A673 (cell line): ENCODE measurements around the gene EBP. TPM values are rescaled to one million over a fixed set of nuclear protein-coding genes. Genes with fewer than 3 reads are reported as not detected.

ENCODE experiments used
- BruUV-seq: library from RNA; stranded (reverse); fragments of 400-500 nt; replicated peaks from 2 replicates; lab custom pipeline; 2021; lab: Mats Ljungman, UMichigan
- CTCF ChIA-PET: fragments of 300-600 bp; sonication (Branson Sonifier 250); formaldehyde crosslinking; loops from one replicate; lab custom pipeline; 2022; ENCODE audit warnings: antibody characterized with exemption; lab: Charles Lee
- POLR2A ChIA-PET: fragments of 300-600 bp; sonication (Branson Sonifier 250); formaldehyde crosslinking; loops from one replicate; lab custom pipeline; 2022; ENCODE audit warnings: antibody characterized with exemption; ENCODE audit not compliant: low non-redundant PET; lab: Charles Lee
- DNase-seq: peaks from one replicate; pipeline ENCODE4 v3.0.0-alpha.2; 2015; ENCODE audit warnings: low spot score
- H3K27ac ChIP-seq: fragments of 200-600 bp; sonication (generic); 2 replicates; pipeline ENCODE4 v1.5.1; 2016; ENCODE audit warnings: mixed run types, low read depth, mild to moderate bottlenecking, mixed read lengths, antibody characterized with exemption, low read length; ENCODE audit not compliant: poor library complexity, severe bottlenecking
- H3K27me3 ChIP-seq: fragments of 200-600 bp; sonication (generic); replicated peaks from 2 replicates; pipeline ENCODE4 v1.6.1; 2017; ENCODE audit warnings: mixed run types, low read depth, mild to moderate bottlenecking, mixed read lengths, antibody characterized with exemption, low read length; ENCODE audit not compliant: insufficient read depth, poor library complexity
- H3K36me3 ChIP-seq: fragments of 200-600 bp; sonication (generic); 2 replicates; pipeline ENCODE4 v1.6.1; 2016; ENCODE audit warnings: mixed run types, mild to moderate bottlenecking, mixed read lengths, antibody characterized with exemption, low read length; ENCODE audit not compliant: insufficient read depth, poor library complexity, severe bottlenecking
- H3K4me1 ChIP-seq: fragments of 200-600 bp; sonication (generic); 2 replicates; pipeline ENCODE4 v1.6.1; 2017; ENCODE audit warnings: mixed run types, mild to moderate bottlenecking, mixed read lengths, antibody characterized with exemption, low read length; ENCODE audit not compliant: insufficient read depth, poor library complexity, severe bottlenecking
- H3K4me3 ChIP-seq: fragments of 200-600 bp; sonication (generic); 2 replicates; pipeline ENCODE4 v1.5.1; 2016; ENCODE audit warnings: low read depth, mixed run types, mild to moderate bottlenecking, mixed read lengths, low read length; ENCODE audit not compliant: poor library complexity, severe bottlenecking
- H3K9me3 ChIP-seq: fragments of 200-600 bp; sonication (generic); 2 replicates; pipeline ENCODE4 v1.6.1; 2016; ENCODE audit warnings: mixed run types, low read depth, mild to moderate bottlenecking, mixed read lengths, antibody characterized with exemption, low read length; ENCODE audit not compliant: poor library complexity, severe bottlenecking
- EZH2 ChIP-seq: fragments of 200-600 bp; sonication (generic); IDR thresholded peaks from 2 replicates; pipeline ENCODE4 v1.6.1; 2017; ENCODE audit warnings: borderline replicate concordance, low read depth, mild to moderate bottlenecking, mixed read lengths, antibody characterized with exemption, low read length; ENCODE audit not compliant: poor library complexity, severe bottlenecking
- intact Hi-C: fragments of 100-400 bp; cut with micrococcal nuclease; formaldehyde crosslinking; loops from one replicate; pipeline ENCODE4 v1.10.0; 2022; ENCODE audit not compliant: unreplicated experiment
- total RNA-seq: library from RNA; stranded (reverse); gene quantifications from 2 replicates; pipeline ENCODE4 v1.2.3, GENCODE V29; 2021
- TF ChIP-seq, protein P1 (sequence below): fragments of 300-800, 200-600 bp; sonication (generic); conservative IDR thresholded peaks from 2 replicates; pipeline ENCODE4 v1.5.1; 2017; ENCODE audit warnings: low read depth, mild to moderate bottlenecking, antibody characterized with exemption, low read length, moderate library complexity, mixed read lengths

The EBP gene
- total RNA-seq, 1 experiment from 2014 or later: 155 TPM

DNA sequence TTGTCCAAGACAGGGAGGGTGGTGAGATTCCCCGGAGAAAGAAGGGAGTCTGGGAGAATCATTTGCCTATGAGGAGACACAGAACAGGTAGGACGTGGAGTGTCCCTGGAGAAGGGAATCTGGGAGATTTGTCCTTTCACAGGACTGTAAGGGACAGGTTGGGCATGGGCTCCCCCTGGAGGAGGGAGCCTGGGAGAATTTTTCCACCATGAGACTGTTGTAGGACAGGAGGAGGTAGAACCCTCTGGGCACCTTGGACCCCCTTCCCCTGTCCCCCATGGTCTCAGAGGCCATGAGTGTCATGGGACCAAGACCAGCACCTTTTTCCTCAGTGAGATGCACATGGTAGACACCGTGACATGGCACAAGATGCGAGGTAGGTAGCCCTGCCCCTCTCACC lies 10.0 kb upstream of the EBP start:
- intact Hi-C loops: no loop called here
- ChIA-PET POLR2A (no interaction called here), CTCF (no interaction called here)
- Histone ChIP-seq H3K36me3 (no peaks in the 10 kb centered on the region), H3K27me3 (no peaks in the 10 kb centered on the region), H3K4me3 (no peak overlapping the region), H3K27ac (no peak overlapping the region), H3K9me3 (no peaks in the 10 kb centered on the region), H3K4me1 (no peaks in the 10 kb centered on the region)
- BruUV-seq: no TSS peak
- TF ChIP-seq, protein P1, sequence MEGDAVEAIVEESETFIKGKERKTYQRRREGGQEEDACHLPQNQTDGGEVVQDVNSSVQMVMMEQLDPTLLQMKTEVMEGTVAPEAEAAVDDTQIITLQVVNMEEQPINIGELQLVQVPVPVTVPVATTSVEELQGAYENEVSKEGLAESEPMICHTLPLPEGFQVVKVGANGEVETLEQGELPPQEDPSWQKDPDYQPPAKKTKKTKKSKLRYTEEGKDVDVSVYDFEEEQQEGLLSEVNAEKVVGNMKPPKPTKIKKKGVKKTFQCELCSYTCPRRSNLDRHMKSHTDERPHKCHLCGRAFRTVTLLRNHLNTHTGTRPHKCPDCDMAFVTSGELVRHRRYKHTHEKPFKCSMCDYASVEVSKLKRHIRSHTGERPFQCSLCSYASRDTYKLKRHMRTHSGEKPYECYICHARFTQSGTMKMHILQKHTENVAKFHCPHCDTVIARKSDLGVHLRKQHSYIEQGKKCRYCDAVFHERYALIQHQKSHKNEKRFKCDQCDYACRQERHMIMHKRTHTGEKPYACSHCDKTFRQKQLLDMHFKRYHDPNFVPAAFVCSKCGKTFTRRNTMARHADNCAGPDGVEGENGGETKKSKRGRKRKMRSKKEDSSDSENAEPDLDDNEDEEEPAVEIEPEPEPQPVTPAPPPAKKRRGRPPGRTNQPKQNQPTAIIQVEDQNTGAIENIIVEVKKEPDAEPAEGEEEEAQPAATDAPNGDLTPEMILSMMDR: peak; percentile 50
- TF ChIP-seq EZH2: no peak
- peak; percentile 28 for DNase-seq

DNA sequence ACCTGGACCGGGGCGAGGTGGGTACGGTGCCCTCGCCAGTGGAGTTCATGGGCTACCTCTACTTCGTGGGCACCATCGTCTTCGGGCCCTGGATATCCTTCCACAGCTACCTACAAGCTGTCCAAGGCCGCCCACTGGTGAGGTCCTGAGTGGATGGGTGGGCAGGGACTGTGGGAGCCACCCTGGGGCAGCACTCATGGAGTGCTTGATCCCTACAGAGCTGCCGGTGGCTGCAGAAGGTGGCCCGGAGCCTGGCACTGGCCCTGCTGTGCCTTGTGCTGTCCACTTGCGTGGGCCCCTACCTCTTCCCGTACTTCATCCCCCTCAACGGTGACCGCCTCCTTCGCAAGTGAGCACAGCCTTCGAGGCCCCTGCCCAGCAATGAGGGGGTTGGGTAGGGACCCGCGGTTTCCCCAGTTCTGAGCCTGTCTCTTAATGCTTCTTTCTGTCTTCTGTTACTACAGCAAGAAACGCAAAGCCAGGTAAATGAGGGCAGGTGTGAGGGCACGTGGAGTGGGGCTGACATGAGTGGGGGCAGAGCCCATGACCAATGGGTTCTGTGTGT lies 9.2 kb upstream of the EBP start:
- Histone ChIP-seq H3K27me3 (no peaks in the 10 kb centered on the region), H3K4me1 (no peaks in the 10 kb centered on the region), H3K4me3 (no peak overlapping the region), H3K9me3 (no peaks in the 10 kb centered on the region), H3K36me3 (no peaks in the 10 kb centered on the region), H3K27ac (no peak overlapping the region)
- CTCF ChIA-PET: no interaction called here
- DNase-seq: no peak
- intact Hi-C loops: no loop called here
- TF ChIP-seq, protein P1: no peak
- TF ChIP-seq EZH2: no peak
- no TSS peak for BruUV-seq
- POLR2A ChIA-PET: interaction anchor here (0.6 kb wide), 1 partner anchor 8 kb away, joined by 5 read pairs; no protein-coding TSS in a partner anchor

DNA sequence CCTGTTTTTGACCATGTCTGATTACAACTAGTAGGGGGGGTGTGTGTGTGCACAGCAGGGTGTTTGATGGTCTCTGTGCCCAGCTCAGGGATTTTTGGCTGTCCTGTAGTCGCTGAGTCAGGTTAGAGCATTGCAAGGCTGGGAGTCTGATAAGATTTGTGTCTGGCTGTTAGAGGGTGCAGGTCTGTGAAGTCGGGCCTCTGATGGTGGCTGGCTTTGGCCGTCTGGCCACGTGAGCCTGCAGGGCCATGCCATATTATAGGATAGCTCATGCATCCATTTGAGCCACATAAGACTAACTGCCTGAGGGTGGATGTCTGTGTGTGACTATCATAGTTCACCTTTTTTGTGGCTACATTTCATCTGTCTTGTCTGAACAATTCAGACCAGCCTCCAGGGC lies 7.9 kb upstream of the EBP start:
- no peak for DNase-seq
- intact Hi-C loops: no loop called here
- CTCF ChIA-PET: no interaction called here
- no TSS peak for BruUV-seq
- no peak overlapping the region for H3K4me3 ChIP-seq
- POLR2A ChIA-PET: no interaction called here
- H3K27ac ChIP-seq: no peak overlapping the region
- H3K36me3 ChIP-seq: no peaks in the 10 kb centered on the region
- no peaks in the 10 kb centered on the region for H3K4me1 ChIP-seq
- H3K9me3 ChIP-seq: no peaks in the 10 kb centered on the region
- H3K27me3 ChIP-seq: no peaks in the 10 kb centered on the region
- TF ChIP-seq, protein P1: no peak
- TF ChIP-seq EZH2: no peak
